ENCODE results near the gene OCEL1. TPM values are rescaled to one million over a fixed set of nuclear protein-coding genes. Genes with fewer than 3 reads are reported as not detected.

OCEL1 gene
- total RNA-seq, 1 donor from 2014 or later, result 7.1 TPM

DNA sequence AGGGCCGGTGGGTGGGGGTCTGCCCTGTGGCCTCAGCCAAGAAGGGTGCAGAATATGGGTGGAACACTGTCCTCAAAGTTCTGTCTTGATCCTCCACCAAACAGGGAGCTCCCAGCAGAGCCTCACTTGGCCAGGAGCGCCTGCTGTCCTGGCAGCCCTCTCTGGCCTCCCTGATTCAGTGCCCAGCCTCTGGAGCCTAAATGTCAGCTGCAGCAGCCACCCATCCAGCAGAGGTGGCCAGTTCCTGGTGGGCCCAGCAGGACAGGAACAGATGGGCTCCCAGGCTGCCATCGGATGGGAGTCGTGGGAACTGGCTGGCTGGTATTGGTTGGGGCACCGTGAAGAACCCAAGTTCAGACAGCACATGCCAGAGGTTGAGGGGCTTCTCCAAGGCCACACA, 12.7 kb upstream of the OCEL1 start:
- TF ChIP-seq, protein P1, sequence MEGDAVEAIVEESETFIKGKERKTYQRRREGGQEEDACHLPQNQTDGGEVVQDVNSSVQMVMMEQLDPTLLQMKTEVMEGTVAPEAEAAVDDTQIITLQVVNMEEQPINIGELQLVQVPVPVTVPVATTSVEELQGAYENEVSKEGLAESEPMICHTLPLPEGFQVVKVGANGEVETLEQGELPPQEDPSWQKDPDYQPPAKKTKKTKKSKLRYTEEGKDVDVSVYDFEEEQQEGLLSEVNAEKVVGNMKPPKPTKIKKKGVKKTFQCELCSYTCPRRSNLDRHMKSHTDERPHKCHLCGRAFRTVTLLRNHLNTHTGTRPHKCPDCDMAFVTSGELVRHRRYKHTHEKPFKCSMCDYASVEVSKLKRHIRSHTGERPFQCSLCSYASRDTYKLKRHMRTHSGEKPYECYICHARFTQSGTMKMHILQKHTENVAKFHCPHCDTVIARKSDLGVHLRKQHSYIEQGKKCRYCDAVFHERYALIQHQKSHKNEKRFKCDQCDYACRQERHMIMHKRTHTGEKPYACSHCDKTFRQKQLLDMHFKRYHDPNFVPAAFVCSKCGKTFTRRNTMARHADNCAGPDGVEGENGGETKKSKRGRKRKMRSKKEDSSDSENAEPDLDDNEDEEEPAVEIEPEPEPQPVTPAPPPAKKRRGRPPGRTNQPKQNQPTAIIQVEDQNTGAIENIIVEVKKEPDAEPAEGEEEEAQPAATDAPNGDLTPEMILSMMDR (IDR thresholded peaks at IDR 0.05; ENCODE audit: insufficient read depth, low read length, poor library complexity, severe bottlenecking), result no peak
- Histone ChIP-seq H3K27me3 (ENCODE audit: control insufficient read depth, insufficient read depth, low read length) (no peaks in the 10 kb centered on the region), H3K4me3 (ENCODE audit: low read depth, low read length) (no peak overlapping the region), H3K36me3 (ENCODE audit: control insufficient read depth, insufficient read depth, low read length) (peaks cover 4% of the 10 kb centered on the region)
- no peak for DNase-seq (ENCODE audit: low read depth)

GRCh38 chr19:17214508-17215126, 11.4 kb upstream of the OCEL1 start:
- Histone ChIP-seq H3K27me3 (ENCODE audit: control insufficient read depth, insufficient read depth, low read length) (no peaks in the 10 kb centered on the region), H3K36me3 (ENCODE audit: control insufficient read depth, insufficient read depth, low read length) (peaks cover 4% of the 10 kb centered on the region), H3K4me3 (ENCODE audit: low read depth, low read length) (peak overlapping the region; percentile 83)
- DNase-seq (ENCODE audit: low read depth), result no peak
- TF ChIP-seq, protein P1 (IDR thresholded peaks at IDR 0.05; ENCODE audit: insufficient read depth, low read length, poor library complexity, severe bottlenecking), result no peak

- H3K36me3 ChIP-seq (ENCODE audit: control insufficient read depth, insufficient read depth, low read length), result peaks cover 4% of the 10 kb centered on the region
- H3K27me3 ChIP-seq (ENCODE audit: control insufficient read depth, insufficient read depth, low read length), result no peaks in the 10 kb centered on the region
- TF ChIP-seq, protein P1 (IDR thresholded peaks at IDR 0.05; ENCODE audit: insufficient read depth, low read length, poor library complexity, severe bottlenecking), result no peak
- DNase-seq (ENCODE audit: low read depth), result peak; percentile 67
- H3K4me3 ChIP-seq (ENCODE audit: low read depth, low read length), result peak within 1 kb of the TSS; percentile 83
These were observed 10.7 kb upstream of the OCEL1 start, which contains the start of gene USE1 for GRCh38 chr19:17215127-17215971. Gene USE1, plus strand, starts transcription at chr19:17215357. Its CDS starts 49 bp downstream, at chr19:17215406.

DNA sequence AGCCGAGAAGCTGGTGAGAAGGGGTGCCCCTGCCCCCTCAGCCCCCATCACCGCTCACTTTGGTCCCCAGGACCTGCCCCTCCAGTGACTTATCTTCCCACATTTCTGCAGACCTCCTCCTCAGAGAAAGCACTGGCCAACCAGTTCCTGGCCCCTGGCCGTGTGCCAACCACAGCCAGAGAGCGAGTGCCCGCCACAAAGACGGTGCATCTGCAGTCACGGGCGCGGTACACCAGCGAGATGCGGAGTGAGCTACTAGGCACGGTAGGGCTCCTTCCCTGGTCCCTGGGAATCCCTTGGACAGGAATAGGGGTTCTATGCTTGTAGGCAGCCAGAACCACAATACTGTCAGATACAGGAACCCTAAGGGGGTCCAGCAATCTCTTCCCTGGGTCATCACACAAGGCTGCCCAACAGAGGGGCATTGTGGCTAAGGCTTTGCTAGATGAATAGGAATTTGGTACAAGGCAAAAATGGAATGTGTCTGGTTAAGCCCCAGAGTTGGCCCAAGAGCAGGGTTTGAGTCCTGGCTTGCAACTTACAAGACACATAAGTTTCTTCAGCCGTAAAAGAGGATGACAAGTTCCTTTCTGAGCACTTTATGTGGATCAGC, 9.9 kb upstream of the OCEL1 start:
- peaks cover 4% of the 10 kb centered on the region for H3K36me3 ChIP-seq (ENCODE audit: control insufficient read depth, insufficient read depth, low read length)
- peak overlapping the region; percentile 83 for H3K4me3 ChIP-seq (ENCODE audit: low read depth, low read length)

DNA sequence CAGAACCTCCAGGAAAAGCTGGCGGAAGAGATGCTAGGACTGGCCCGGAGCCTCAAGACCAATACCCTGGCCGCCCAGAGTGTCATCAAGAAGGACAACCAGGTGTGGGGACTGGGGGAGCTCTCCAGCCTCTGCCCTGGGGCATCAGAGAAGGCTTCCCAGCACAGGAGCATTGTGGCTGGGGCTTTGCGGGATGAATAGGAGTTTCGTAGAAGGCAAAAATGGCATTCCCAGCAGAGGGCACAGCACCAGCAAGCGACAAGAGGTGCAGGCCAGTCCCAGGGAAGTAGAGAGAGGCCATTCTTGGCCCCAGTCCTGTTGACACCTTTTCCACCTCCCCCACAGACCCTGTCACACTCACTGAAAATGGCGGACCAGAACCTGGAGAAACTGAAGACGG, 6.7 kb upstream of the OCEL1 start:
- TF ChIP-seq, protein P1 (IDR thresholded peaks at IDR 0.05; ENCODE audit: insufficient read depth, low read length, poor library complexity, severe bottlenecking), result no peak
- Histone ChIP-seq H3K36me3 (ENCODE audit: control insufficient read depth, insufficient read depth, low read length) (peaks cover 2% of the 10 kb centered on the region), H3K4me3 (ENCODE audit: low read depth, low read length) (no peak overlapping the region), H3K27me3 (ENCODE audit: control insufficient read depth, insufficient read depth, low read length) (no peaks in the 10 kb centered on the region)
- DNase-seq (ENCODE audit: low read depth), result no peak

More for the DNA sequence above, 9.9 kb upstream of the OCEL1 start:
- no peak for DNase-seq (ENCODE audit: low read depth)
- TF ChIP-seq, protein P1 (IDR thresholded peaks at IDR 0.05; ENCODE audit: insufficient read depth, low read length, poor library complexity, severe bottlenecking), result no peak
- no peaks in the 10 kb centered on the region for H3K27me3 ChIP-seq (ENCODE audit: control insufficient read depth, insufficient read depth, low read length)

Data from kidney epithelial cell (primary cell).